Endothelial cell of umbilical vein (primary cell): ENCODE results near the gene TTLL11. TPM values are rescaled to one million over a fixed set of nuclear protein-coding genes. Genes with fewer than 3 reads are reported as not detected.
A peak's percentile ranks its signal among the peaks of the same experiment; 100 is the strongest.

ENCODE experiments used
- BruUV-seq: library from RNA; stranded (reverse); fragments of 400-500 nt; replicated peaks from 2 replicates; lab custom pipeline; 2021; lab: Mats Ljungman, UMichigan
- CTCF ChIA-PET: fragments of 300-600, 350-600 bp; sonication (Branson Sonifier 250); formaldehyde crosslinking; loops from one replicate; lab custom pipeline; 2021; ENCODE audit warnings: antibody characterized with exemption, inconsistent platforms; lab: Charles Lee
- POLR2A ChIA-PET: fragments of 300-600, 350-600 bp; sonication (Branson Sonifier 250); formaldehyde crosslinking; loops from one replicate; lab custom pipeline; 2021; ENCODE audit warnings: antibody characterized with exemption, inconsistent platforms; lab: Charles Lee
- DNase-seq: peaks from one replicate; pipeline ENCODE4 v3.0.0-alpha.2; 2011; ENCODE audit warnings: low read depth, low spot score
- FAIRE-seq: peaks from 2 replicates; lab custom pipeline; 2011; peaks lifted over from hg19 to GRCh38; lab: Jason Lieb, UNC
- H2AFZ ChIP-seq: 2 replicates; pipeline ENCODE4 v1.6.0; 2012; ENCODE audit warnings: low read depth, low read length, control low read depth, inconsistent platforms
- H3K27ac ChIP-seq: 2 replicates; pipeline ENCODE4 v1.5.1; 2011; ENCODE audit warnings: low read depth, mild to moderate bottlenecking, control low read depth, low read length, moderate library complexity; ENCODE audit not compliant: insufficient read depth
- H3K27me3 ChIP-seq, 2 experiments: 2 replicates each; pipeline versions ENCODE4 v1.6.0 to v1.6.1; 2011; ENCODE audit warnings: low read length in 2 of 2, mixed read lengths in 1 of 2; ENCODE audit not compliant: control insufficient read depth in 2 of 2, insufficient read depth in 2 of 2
- H3K36me3 ChIP-seq, 2 experiments: 2 replicates in 1 of 2; 3 replicates in 1 of 2; pipeline ENCODE4 v1.5.1; 2011; ENCODE audit warnings: low read length in 2 of 2, mild to moderate bottlenecking in 1 of 2, moderate library complexity in 1 of 2; ENCODE audit not compliant: control insufficient read depth in 2 of 2, insufficient read depth in 2 of 2; ENCODE audit errors: extremely low read depth in 1 of 2
- H3K4me1 ChIP-seq: 3 replicates; pipeline ENCODE4 v1.5.1; 2011; ENCODE audit warnings: mild to moderate bottlenecking, low read length; ENCODE audit not compliant: control insufficient read depth, insufficient read depth; ENCODE audit errors: extremely low read depth
- H3K4me2 ChIP-seq: 2 replicates; pipeline ENCODE4 v1.6.1; 2011; ENCODE audit warnings: low read length, control low read depth, mixed read lengths; ENCODE audit not compliant: insufficient read depth
- H3K4me3 ChIP-seq, 3 experiments: fragments of 200-600 bp in 1 of 3; sonication (generic), shearing (Covaris generic) in 1 of 3; replicated peaks in 1 of 3; 2 replicates each; pipeline ENCODE4 v1.5.1; 2011 to 2016; ENCODE audit warnings: control low read depth in 3 of 3, low read length in 3 of 3, mild to moderate bottlenecking in 2 of 3, inconsistent platforms in 1 of 3, low read depth in 1 of 3, moderate library complexity in 1 of 3; ENCODE audit not compliant: insufficient read depth in 1 of 3
- H3K79me2 ChIP-seq: 2 replicates; pipeline ENCODE4 v1.6.0; 2012; ENCODE audit warnings: low read length, inconsistent platforms; ENCODE audit not compliant: control insufficient read depth, insufficient read depth
- H3K9ac ChIP-seq: replicated peaks from 2 replicates; pipeline ENCODE3; 2011; ENCODE audit warnings: low read length, control low read depth; ENCODE audit not compliant: insufficient read depth; ENCODE audit errors: extremely low read depth
- H3K9me1 ChIP-seq: replicated peaks from 3 replicates; pipeline ENCODE4 v1.6.0; 2011; ENCODE audit warnings: mild to moderate bottlenecking, low read length; ENCODE audit not compliant: control insufficient read depth, insufficient read depth; ENCODE audit errors: extremely low read depth
- H3K9me3 ChIP-seq: replicated peaks from 2 replicates; pipeline ENCODE4 v1.5.1; 2012; ENCODE audit warnings: low read length, inconsistent platforms; ENCODE audit not compliant: control insufficient read depth, insufficient read depth
- H4K20me1 ChIP-seq: replicated peaks from 2 replicates; pipeline ENCODE3; 2011; ENCODE audit warnings: mild to moderate bottlenecking, low read length; ENCODE audit not compliant: control insufficient read depth, insufficient read depth; ENCODE audit errors: extremely low read depth
- CTCF ChIP-seq, 2 donors: IDR thresholded peaks; 1 replicate in 1 of 2; 2 replicates in 1 of 2; pipeline ENCODE4 v1.5.1; 2011; ENCODE audit warnings: low read length in 2 of 2, mild to moderate bottlenecking in 2 of 2, moderate library complexity in 2 of 2, control low read depth in 1 of 2, inconsistent platforms in 1 of 2, low read depth in 1 of 2; ENCODE audit not compliant: insufficient read depth in 1 of 2; ENCODE audit errors: extremely low read depth in 1 of 2
- EZH2 ChIP-seq: IDR thresholded peaks from 2 replicates; pipeline ENCODE4 v1.6.1; 2012; ENCODE audit warnings: borderline replicate concordance, low read depth, mild to moderate bottlenecking, moderate library complexity, low read length, inconsistent platforms; ENCODE audit not compliant: severe bottlenecking
- FOS ChIP-seq: IDR thresholded peaks from 2 replicates; pipeline ENCODE4 v1.6.1; 2011; ENCODE audit warnings: mild to moderate bottlenecking, low read length, moderate library complexity, borderline replicate concordance; ENCODE audit not compliant: insufficient read depth
- GATA2 ChIP-seq: IDR thresholded peaks from 2 replicates; pipeline ENCODE4 v1.7.0; 2011; ENCODE audit warnings: low read depth, mild to moderate bottlenecking, moderate library complexity, mixed read lengths, low read length; ENCODE audit not compliant: insufficient read length, insufficient read depth
- JUN ChIP-seq: IDR thresholded peaks from 2 replicates; pipeline ENCODE4 v1.6.1; 2011; ENCODE audit warnings: borderline replicate concordance, low read depth; ENCODE audit not compliant: insufficient read length, insufficient read depth
- MYC ChIP-seq: IDR thresholded peaks from one replicate; pipeline ENCODE4 v1.6.1; 2011; ENCODE audit warnings: mild to moderate bottlenecking, low read depth, low read length
- POLR2A ChIP-seq: IDR thresholded peaks from 2 replicates; pipeline ENCODE4 v1.6.1; 2012; ENCODE audit warnings: low read depth, mild to moderate bottlenecking, control low read depth, low read length
- POLR2AphosphoS5 ChIP-seq: IDR thresholded peaks from 2 replicates; pipeline ENCODE4 v1.6.1; 2012; ENCODE audit warnings: low read depth, mild to moderate bottlenecking, control low read depth, low read length, moderate library complexity; ENCODE audit not compliant: insufficient read depth
- dilution Hi-C: fragments of 300-500 bp; cut with MboI; formaldehyde crosslinking; loops from one replicate; pipeline ENCODE4 v1.15.0; 2019; ENCODE audit warnings: low sequenced_read_pairs; ENCODE audit not compliant: extremely low pct_ligation_motif_present
- intact Hi-C: fragments of 100-400 bp; cut with micrococcal nuclease; formaldehyde crosslinking; loops from one replicate; pipeline ENCODE4 v1.10.0; 2022
- polyA plus RNA-seq, 4 experiments: library from polyadenylated mRNA; depleted of rRNA in 3 of 4; stranded (reverse) in 3 of 4; unstranded in 1 of 4; fragments of >200 nt; gene quantifications; 2 replicates each; pipeline versions ENCODE4 v1.2.1 to v1.2.3, GENCODE V29; 2011 to 2012; ENCODE audit warnings: missing spikeins in 1 of 4
- total RNA-seq: library from RNA; stranded (reverse); gene quantifications from 2 replicates; pipeline ENCODE4 v1.2.3, GENCODE V29; 2021
- TF ChIP-seq, protein P1 (sequence below): IDR thresholded peaks from 2 replicates; pipeline ENCODE4 v1.6.1; 2011; ENCODE audit not compliant: insufficient read depth, insufficient read length

The TTLL11 gene
- total and polyA plus RNA-seq, 2 donors (not counting 3 experiments of a cell fraction or from before 2014, with no cell fraction given), result 4.9 to 5.1 TPM

GRCh38 chr9:121998513-121999049 lies 94.5 kb downstream of the TTLL11 start:
- H3K4me2 ChIP-seq, result no peak overlapping the region
- no peaks in the 10 kb centered on the region for H3K9me1 ChIP-seq
- no peaks in the 10 kb centered on the region for H4K20me1 ChIP-seq
- intact Hi-C loops, result no loop called here
- FAIRE-seq (no peak), DNase-seq (no peak)
- no peak overlapping the region for H3K4me3 ChIP-seq
- no peak overlapping the region for H3K9ac ChIP-seq
- no TSS peak for BruUV-seq
- dilution Hi-C loops, result no loop called here
- H2AFZ ChIP-seq, result no peak overlapping the region
- H3K79me2 ChIP-seq, result no peaks in the 10 kb centered on the region
- ChIA-PET POLR2A (no interaction called here), CTCF (interaction anchor here (1.0 to 4.4 kb wide), 10 partner anchors 100 to 452 kb away, joined by 3 to 20 read pairs (median 6); no protein-coding TSS in a partner anchor)
- H3K4me1 ChIP-seq, result peaks cover 10% of the 10 kb centered on the region
- TF ChIP-seq MYC (no peak), EZH2 (no peak), CTCF (IDR thresholded peaks at IDR 0.05; ENCODE audit: extremely low read depth in 1 of 2, insufficient read depth in 1 of 2, low read depth in 1 of 2, low read length in 2 of 2) (no peak), GATA2 (no peak)
- no peak overlapping the region for H3K27ac ChIP-seq
- no peaks in the 10 kb centered on the region for H3K27me3 ChIP-seq
- H3K9me3 ChIP-seq, result no peaks in the 10 kb centered on the region
- no peaks in the 10 kb centered on the region for H3K36me3 ChIP-seq

DNA sequence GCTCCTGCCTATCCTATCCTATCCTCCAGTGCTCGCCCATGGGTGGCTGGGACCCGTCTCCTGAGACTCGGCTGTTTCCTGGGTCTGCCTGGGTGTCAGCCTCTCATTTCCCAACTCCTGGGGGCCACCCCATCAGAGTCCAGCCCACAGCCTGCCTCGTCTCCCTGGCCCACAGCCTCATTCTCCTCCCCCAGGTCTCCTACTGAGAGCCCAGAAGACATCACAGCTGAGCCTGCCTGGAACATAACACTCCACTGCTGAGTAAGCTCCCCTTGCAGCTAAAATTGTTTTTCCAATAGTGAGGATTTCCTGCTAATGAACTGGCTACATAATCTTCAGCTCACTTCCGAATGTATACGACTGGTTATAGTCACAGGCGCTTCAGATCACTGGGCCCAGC lies 95.3 kb downstream of the TTLL11 start:
- TF ChIP-seq, protein P1, sequence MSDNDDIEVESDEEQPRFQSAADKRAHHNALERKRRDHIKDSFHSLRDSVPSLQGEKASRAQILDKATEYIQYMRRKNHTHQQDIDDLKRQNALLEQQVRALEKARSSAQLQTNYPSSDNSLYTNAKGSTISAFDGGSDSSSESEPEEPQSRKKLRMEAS, result no peak
- TF ChIP-seq FOS (no peak), POLR2A (no peak), GATA2 (no peak), POLR2AphosphoS5 (no peak), JUN (no peak), MYC (no peak), EZH2 (no peak), CTCF (IDR thresholded peaks at IDR 0.05; ENCODE audit: extremely low read depth in 1 of 2, insufficient read depth in 1 of 2, low read depth in 1 of 2, low read length in 2 of 2) (no peak)
- Histone ChIP-seq H4K20me1 (no peaks in the 10 kb centered on the region), H2AFZ (peak overlapping the region; percentile 34), H3K9me1 (no peaks in the 10 kb centered on the region), H3K4me2 (peak overlapping the region; percentile 45), H3K9me3 (no peaks in the 10 kb centered on the region), H3K27ac (no peak overlapping the region), H3K4me3 (no peak overlapping the region), H3K36me3 (no peaks in the 10 kb centered on the region), H3K27me3 (no peaks in the 10 kb centered on the region), H3K4me1 (peaks cover 10% of the 10 kb centered on the region), H3K9ac (no peak overlapping the region), H3K79me2 (no peaks in the 10 kb centered on the region)
- POLR2A ChIA-PET, result no interaction called here
- CTCF ChIA-PET, result interaction anchor here (1.0 to 4.4 kb wide), 11 partner anchors 67 to 451 kb away, joined by 3 to 20 read pairs (median 6); no protein-coding TSS in a partner anchor
- DNase-seq (peak; percentile 73), FAIRE-seq (peak; percentile 90)
- intact Hi-C loops (no loop called here), dilution Hi-C loops (no loop called here)
- no TSS peak for BruUV-seq
